OCI-LY3 (cell line): Measurements from ENCODE around the gene RAD18.

Experiments used
- H2AFZ ChIP-seq: fragments of 200-600, 300-600 bp; shearing (Covaris generic); 2 replicates; pipeline ENCODE4 v1.6.0; 2014; ENCODE audit warnings: antibody characterized with exemption, low read depth, low read length
- H3K27ac ChIP-seq: fragments of 200-600, 300-600 bp; sonication (generic); 2 replicates; pipeline ENCODE4 v1.5.1; 2014; ENCODE audit warnings: mild to moderate bottlenecking, low read length, moderate library complexity, mixed read lengths
- H3K27me3 ChIP-seq: fragments of 200-600, 300-600 bp; sonication (generic); 2 replicates; pipeline ENCODE4 v1.6.1; 2014; ENCODE audit warnings: low read depth, low read length, mixed read lengths
- H3K36me3 ChIP-seq: fragments of 200-600, 300-600 bp; sonication (generic); replicated peaks from 2 replicates; pipeline ENCODE3; 2014; ENCODE audit warnings: low read depth, low read length, mixed read lengths
- H3K4me1 ChIP-seq: fragments of 300-600, 200-600 bp; sonication (generic); 2 replicates; pipeline ENCODE4 v1.6.1; 2014; ENCODE audit warnings: low read length, mixed read lengths
- H3K4me2 ChIP-seq: fragments of 200-600, 300-600 bp; sonication (generic); 2 replicates; pipeline ENCODE4 v1.6.1; 2014; ENCODE audit warnings: low read length, mixed read lengths
- H3K4me3 ChIP-seq: fragments of 300-600, 200-600 bp; sonication (generic); 2 replicates; pipeline ENCODE4 v1.5.1; 2014; ENCODE audit warnings: antibody characterized with exemption, mild to moderate bottlenecking, low read length, moderate library complexity
- H3K79me2 ChIP-seq: fragments of 300-600, 200-600 bp; shearing (Covaris generic); 2 replicates; pipeline ENCODE4 v1.6.1; 2014; ENCODE audit warnings: mild to moderate bottlenecking, low read length, mixed read lengths
- H3K9ac ChIP-seq: fragments of 300-600, 200-600 bp; shearing (Covaris generic); 2 replicates; pipeline ENCODE4 v1.6.0; 2014; ENCODE audit warnings: mild to moderate bottlenecking, low read length, moderate library complexity
- H3K9me3 ChIP-seq: fragments of 200-600, 300-600 bp; shearing (Covaris generic); 2 replicates; pipeline ENCODE4 v1.6.1; 2014; ENCODE audit warnings: low read length, mixed read lengths; ENCODE audit not compliant: insufficient read depth
- H4K20me1 ChIP-seq: fragments of 200-600, 300-600 bp; sonication (generic); 2 replicates; pipeline ENCODE4 v1.6.1; 2016; ENCODE audit warnings: low read length, mixed read lengths; ENCODE audit not compliant: insufficient read depth
- CTCF ChIP-seq: fragments of 200-600, 300-600 bp; sonication (generic); IDR thresholded peaks from 2 replicates; pipeline ENCODE4 v1.5.1; 2014; ENCODE audit warnings: antibody characterized with exemption, low read length, low read depth
- EZH2phosphoT487 ChIP-seq: fragments of 200-600 bp; shearing (Covaris generic); IDR thresholded peaks from 2 replicates; pipeline ENCODE4 v1.6.1; 2018; ENCODE audit warnings: antibody characterized with exemption, mixed run types, low read depth

The RAD18 gene

GRCh38 chr3:8981700-8982099 lies 18.4 kb upstream of the RAD18 start:
- 0 out of 2 replicates have a peak, but pooled peaks cover 5% of the 10 kb centered on the region for H3K9me3 ChIP-seq
- no peak overlapping the region for H2AFZ ChIP-seq
- no peaks in the 10 kb centered on the region for H3K79me2 ChIP-seq
- H4K20me1 ChIP-seq: no peaks in the 10 kb centered on the region
- H3K27ac ChIP-seq: no peak overlapping the region
- H3K36me3 ChIP-seq: no peaks in the 10 kb centered on the region
- H3K27me3 ChIP-seq: peaks cover 29% of the 10 kb centered on the region
- peaks cover 28% of the 10 kb centered on the region for H3K4me1 ChIP-seq
- no peak overlapping the region for H3K4me2 ChIP-seq
- H3K9ac ChIP-seq: no peak overlapping the region
- no peak for TF ChIP-seq EZH2phosphoT487
- TF ChIP-seq CTCF: no peak
- H3K4me3 ChIP-seq: no peak overlapping the region

GRCh38 chr3:8981296-8981695 lies 18.0 kb upstream of the RAD18 start:
- TF ChIP-seq EZH2phosphoT487: no peak
- TF ChIP-seq CTCF: no peak
- peaks cover 29% of the 10 kb centered on the region for H3K27me3 ChIP-seq
- H3K4me2 ChIP-seq: no peak overlapping the region
- H4K20me1 ChIP-seq: no peaks in the 10 kb centered on the region
- peaks cover 28% of the 10 kb centered on the region for H3K4me1 ChIP-seq
- H2AFZ ChIP-seq: no peak overlapping the region
- H3K9ac ChIP-seq: no peak overlapping the region
- no peak overlapping the region for H3K4me3 ChIP-seq
- 0 out of 2 replicates have a peak, but pooled peaks cover 5% of the 10 kb centered on the region for H3K9me3 ChIP-seq
- H3K79me2 ChIP-seq: no peaks in the 10 kb centered on the region
- no peaks in the 10 kb centered on the region for H3K36me3 ChIP-seq
- no peak overlapping the region for H3K27ac ChIP-seq

- H3K9me3 ChIP-seq: 0 out of 2 replicates have a peak, but pooled peaks cover 5% of the 10 kb centered on the region
- H3K27ac ChIP-seq: no peak overlapping the region
- no peak overlapping the region for H3K4me3 ChIP-seq
- peaks cover 28% of the 10 kb centered on the region for H3K4me1 ChIP-seq
- no peak overlapping the region for H3K4me2 ChIP-seq
- H3K27me3 ChIP-seq: peaks cover 29% of the 10 kb centered on the region
- no peak overlapping the region for H3K9ac ChIP-seq
- H2AFZ ChIP-seq: no peak overlapping the region
- no peaks in the 10 kb centered on the region for H3K36me3 ChIP-seq
- no peaks in the 10 kb centered on the region for H3K79me2 ChIP-seq
- no peaks in the 10 kb centered on the region for H4K20me1 ChIP-seq
- TF ChIP-seq CTCF (no peak), EZH2phosphoT487 (no peak)
These were observed 17.5 kb upstream of the RAD18 start for GRCh38 chr3:8980756-8981257.

GRCh38 chr3:8979262-8979661 lies 16.0 kb upstream of the RAD18 start:
- no peak for TF ChIP-seq EZH2phosphoT487
- no peak for TF ChIP-seq CTCF
- H3K9ac ChIP-seq: no peak overlapping the region
- no peaks in the 10 kb centered on the region for H4K20me1 ChIP-seq
- H3K79me2 ChIP-seq: no peaks in the 10 kb centered on the region
- H3K4me2 ChIP-seq: no peak overlapping the region
- 0 out of 2 replicates have a peak, but pooled peaks cover 5% of the 10 kb centered on the region for H3K9me3 ChIP-seq
- no peak overlapping the region for H2AFZ ChIP-seq
- H3K4me3 ChIP-seq: no peak overlapping the region
- H3K36me3 ChIP-seq: no peaks in the 10 kb centered on the region
- no peak overlapping the region for H3K27ac ChIP-seq
- peaks cover 29% of the 10 kb centered on the region for H3K27me3 ChIP-seq
- H3K4me1 ChIP-seq: peaks cover 25% of the 10 kb centered on the region
